OCI-LY1 (cell line): ENCODE data around the gene SMYD3.

Experiments used
- H2AFZ ChIP-seq: fragments of 200-600 bp; sonication (generic), shearing (Covaris generic); 2 replicates; pipeline ENCODE4 v1.6.0; 2014; ENCODE audit warnings: antibody characterized with exemption, mild to moderate bottlenecking, low read length
- H3F3A ChIP-seq: fragments of 200-600 bp; sonication (generic), shearing (Covaris generic); 2 replicates; pipeline ENCODE4 v1.6.0; 2014; ENCODE audit warnings: mild to moderate bottlenecking, antibody characterized with exemption, low read length, moderate library complexity; ENCODE audit not compliant: insufficient read depth
- H3K27ac ChIP-seq: fragments of 200-600 bp; sonication (generic); 2 replicates; pipeline ENCODE4 v1.5.1; 2014; ENCODE audit warnings: low read length, mixed run types, mild to moderate bottlenecking, low read depth; ENCODE audit not compliant: poor library complexity, severe bottlenecking
- H3K27me3 ChIP-seq: fragments of 200-600 bp; sonication (generic); 2 replicates; pipeline ENCODE4 v1.6.0; 2014; ENCODE audit warnings: antibody characterized with exemption, mild to moderate bottlenecking, low read length, moderate library complexity; ENCODE audit not compliant: insufficient read depth
- H3K36me3 ChIP-seq: fragments of 200-600 bp; sonication (generic); 2 replicates; pipeline ENCODE4 v1.6.1; 2014; ENCODE audit warnings: mild to moderate bottlenecking, antibody characterized with exemption, low read length, moderate library complexity, mixed read lengths; ENCODE audit not compliant: insufficient read depth
- H3K4me1 ChIP-seq: fragments of 200-600 bp; sonication (generic); 2 replicates; pipeline ENCODE4 v1.5.1; 2014; ENCODE audit warnings: mild to moderate bottlenecking, low read length, moderate library complexity; ENCODE audit not compliant: insufficient read depth, severe bottlenecking
- H3K4me2 ChIP-seq: fragments of 200-600 bp; sonication (generic), shearing (Covaris generic); 2 replicates; pipeline ENCODE4 v1.6.1; 2014; ENCODE audit warnings: low read length
- H3K4me3 ChIP-seq: fragments of 200-600 bp; sonication (generic); 2 replicates; pipeline ENCODE4 v1.5.1; 2014; ENCODE audit warnings: low read length, low read depth, mild to moderate bottlenecking, mixed read lengths; ENCODE audit not compliant: poor library complexity, severe bottlenecking
- H3K79me2 ChIP-seq: fragments of 200-600 bp; shearing (Covaris generic); 2 replicates; pipeline ENCODE4 v1.6.1; 2016; ENCODE audit warnings: mixed run types, low read length, mixed read lengths; ENCODE audit not compliant: insufficient read depth
- H3K9ac ChIP-seq: fragments of 200-600 bp; sonication (generic), shearing (Covaris generic); 2 replicates; pipeline ENCODE4 v1.6.1; 2014; ENCODE audit warnings: mild to moderate bottlenecking, low read length, mixed read lengths
- H3K9me2 ChIP-seq: fragments of 200-600 bp; sonication (generic), shearing (Covaris generic); 2 replicates; pipeline ENCODE4 v1.6.1; 2014; ENCODE audit warnings: low read depth, mild to moderate bottlenecking, low read length, mixed read lengths
- H3K9me3 ChIP-seq: fragments of 200-600 bp; shearing (Covaris generic); 2 replicates; pipeline ENCODE4 v1.6.1; 2014; ENCODE audit warnings: low read length, mixed read lengths
- H4K20me1 ChIP-seq: fragments of 200-600 bp; sonication (generic), shearing (Covaris generic); 2 replicates; pipeline ENCODE4 v1.6.0; 2016; ENCODE audit warnings: mild to moderate bottlenecking, low read length; ENCODE audit not compliant: insufficient read depth
- EZH2 ChIP-seq: fragments of 200-600 bp; sonication (generic), shearing (Covaris generic); IDR thresholded peaks from 2 replicates; pipeline ENCODE4 v1.8.0; 2017; ENCODE audit warnings: borderline replicate concordance, mixed run types, mild to moderate bottlenecking, antibody characterized with exemption, low read length, moderate library complexity, mixed read lengths
- TF ChIP-seq, protein P1 (sequence below): fragments of 200-600 bp; sonication (generic), shearing (Covaris generic); IDR thresholded peaks from 2 replicates; pipeline ENCODE4 v1.5.1; 2017; ENCODE audit warnings: mild to moderate bottlenecking, antibody characterized with exemption, low read length, moderate library complexity, mixed read lengths

SMYD3 gene

DNA sequence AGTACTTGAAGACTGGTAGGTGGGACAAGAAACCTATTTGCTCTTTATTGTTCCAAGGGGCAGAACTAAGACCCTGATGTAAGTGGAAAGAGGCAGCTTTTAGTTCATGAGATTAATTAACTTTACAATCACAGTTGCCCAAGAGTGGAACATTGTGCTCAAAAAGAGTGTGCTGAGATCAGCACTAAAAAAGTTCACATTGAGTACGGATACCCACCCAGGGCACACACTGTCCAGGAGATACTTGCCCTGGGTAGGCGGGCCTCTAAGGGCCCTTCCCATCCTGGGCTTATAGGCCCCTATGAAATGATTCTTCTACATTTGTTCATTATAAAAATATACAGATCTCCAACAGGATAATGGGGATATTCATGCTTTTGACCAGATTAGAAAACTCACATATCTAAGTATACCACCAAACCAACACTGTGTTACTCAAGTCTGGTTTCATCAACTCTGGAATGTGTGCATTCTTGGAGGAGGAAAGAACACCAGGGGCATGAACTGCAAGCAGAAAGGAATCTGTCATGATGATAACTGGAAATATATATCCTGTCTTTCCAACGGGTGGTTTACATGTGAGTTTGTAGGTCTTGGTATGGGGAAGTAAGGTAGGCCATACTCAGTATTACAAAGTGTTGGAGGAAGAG lies 626.2 kb downstream of the SMYD3 start:
- H3K4me1 ChIP-seq: no peaks in the 10 kb centered on the region
- H3K79me2 ChIP-seq: no peaks in the 10 kb centered on the region
- no peaks in the 10 kb centered on the region for H3K36me3 ChIP-seq
- TF ChIP-seq EZH2: no peak
- TF ChIP-seq, protein P1, sequence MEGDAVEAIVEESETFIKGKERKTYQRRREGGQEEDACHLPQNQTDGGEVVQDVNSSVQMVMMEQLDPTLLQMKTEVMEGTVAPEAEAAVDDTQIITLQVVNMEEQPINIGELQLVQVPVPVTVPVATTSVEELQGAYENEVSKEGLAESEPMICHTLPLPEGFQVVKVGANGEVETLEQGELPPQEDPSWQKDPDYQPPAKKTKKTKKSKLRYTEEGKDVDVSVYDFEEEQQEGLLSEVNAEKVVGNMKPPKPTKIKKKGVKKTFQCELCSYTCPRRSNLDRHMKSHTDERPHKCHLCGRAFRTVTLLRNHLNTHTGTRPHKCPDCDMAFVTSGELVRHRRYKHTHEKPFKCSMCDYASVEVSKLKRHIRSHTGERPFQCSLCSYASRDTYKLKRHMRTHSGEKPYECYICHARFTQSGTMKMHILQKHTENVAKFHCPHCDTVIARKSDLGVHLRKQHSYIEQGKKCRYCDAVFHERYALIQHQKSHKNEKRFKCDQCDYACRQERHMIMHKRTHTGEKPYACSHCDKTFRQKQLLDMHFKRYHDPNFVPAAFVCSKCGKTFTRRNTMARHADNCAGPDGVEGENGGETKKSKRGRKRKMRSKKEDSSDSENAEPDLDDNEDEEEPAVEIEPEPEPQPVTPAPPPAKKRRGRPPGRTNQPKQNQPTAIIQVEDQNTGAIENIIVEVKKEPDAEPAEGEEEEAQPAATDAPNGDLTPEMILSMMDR: no peak
- H3K27ac ChIP-seq: no peak overlapping the region
- no peak overlapping the region for H2AFZ ChIP-seq
- no peaks in the 10 kb centered on the region for H4K20me1 ChIP-seq
- H3K4me2 ChIP-seq: no peak overlapping the region
- H3K9ac ChIP-seq: no peak overlapping the region
- H3K4me3 ChIP-seq: no peak overlapping the region
- no peaks in the 10 kb centered on the region for H3F3A ChIP-seq
- no peaks in the 10 kb centered on the region for H3K9me2 ChIP-seq
- H3K27me3 ChIP-seq: no peaks in the 10 kb centered on the region
- no peaks in the 10 kb centered on the region; the same call in 1 of the 2 replicates for H3K9me3 ChIP-seq

DNA sequence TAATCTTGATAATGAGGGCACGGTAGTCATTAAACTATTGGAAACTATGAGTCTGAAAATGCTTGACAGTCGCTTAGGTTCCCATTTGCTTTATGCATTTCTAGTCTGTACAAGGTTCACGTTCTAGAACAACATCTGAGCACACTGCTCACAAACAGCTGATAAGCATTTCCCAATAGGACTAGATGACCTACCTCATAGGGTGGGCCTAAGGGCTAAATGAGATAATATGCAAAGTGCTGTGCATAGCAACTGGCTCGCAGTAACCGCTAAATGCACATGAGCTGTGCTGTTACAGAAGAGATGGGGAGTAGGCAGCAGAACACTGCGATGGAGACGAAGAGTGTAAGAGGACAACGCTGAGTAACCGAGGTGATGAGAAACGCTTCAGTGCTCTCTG lies 628.0 kb downstream of the SMYD3 start:
- H3K9ac ChIP-seq: no peak overlapping the region
- H3K36me3 ChIP-seq: no peaks in the 10 kb centered on the region
- H4K20me1 ChIP-seq: no peaks in the 10 kb centered on the region
- H3K27me3 ChIP-seq: no peaks in the 10 kb centered on the region
- no peak overlapping the region for H2AFZ ChIP-seq
- H3K9me3 ChIP-seq: no peaks in the 10 kb centered on the region; the same call in 1 of the 2 replicates
- no peaks in the 10 kb centered on the region for H3K79me2 ChIP-seq
- no peaks in the 10 kb centered on the region for H3K4me1 ChIP-seq
- no peak for TF ChIP-seq EZH2
- TF ChIP-seq, protein P1: no peak
- no peaks in the 10 kb centered on the region for H3K9me2 ChIP-seq
- no peaks in the 10 kb centered on the region for H3F3A ChIP-seq
- H3K4me2 ChIP-seq: no peak overlapping the region
- no peak overlapping the region for H3K27ac ChIP-seq
- H3K4me3 ChIP-seq: no peak overlapping the region

DNA sequence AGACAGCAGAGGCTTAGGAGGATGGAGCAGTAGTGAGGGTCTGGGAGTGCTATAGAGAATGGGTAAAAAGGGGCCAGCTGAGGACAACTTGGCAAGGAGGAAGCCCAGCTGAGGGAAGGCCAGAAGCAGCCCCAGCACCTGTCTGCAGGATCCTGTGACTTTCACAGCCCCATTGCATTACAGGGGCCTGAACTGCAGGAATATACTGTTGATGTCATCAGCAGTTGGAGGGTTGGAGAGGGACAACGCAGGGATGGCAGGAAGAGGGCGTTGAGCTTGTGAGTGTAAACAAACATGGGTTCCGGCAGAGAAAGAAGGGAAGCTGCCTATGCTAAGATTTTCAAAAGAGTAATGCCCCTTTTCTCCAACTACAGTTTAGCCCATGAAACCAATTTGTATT lies 628.5 kb downstream of the SMYD3 start:
- H3K36me3 ChIP-seq: no peaks in the 10 kb centered on the region
- no peaks in the 10 kb centered on the region for H3F3A ChIP-seq
- H3K9me3 ChIP-seq: no peaks in the 10 kb centered on the region; the same call in 1 of the 2 replicates
- no peaks in the 10 kb centered on the region for H3K79me2 ChIP-seq
- H4K20me1 ChIP-seq: no peaks in the 10 kb centered on the region
- H3K9me2 ChIP-seq: no peaks in the 10 kb centered on the region
- no peak overlapping the region for H3K27ac ChIP-seq
- no peak overlapping the region for H3K4me2 ChIP-seq
- no peaks in the 10 kb centered on the region for H3K27me3 ChIP-seq
- H3K4me1 ChIP-seq: no peaks in the 10 kb centered on the region
- TF ChIP-seq, protein P1: no peak
- TF ChIP-seq EZH2: no peak
- H3K9ac ChIP-seq: no peak overlapping the region
- no peak overlapping the region for H2AFZ ChIP-seq
- no peak overlapping the region for H3K4me3 ChIP-seq
